H1 (cell line): ENCODE results near the gene HABP4. TPM values are rescaled to one million over a fixed set of nuclear protein-coding genes. Genes with fewer than 3 reads are reported as not detected.

Source experiments
- CTCF ChIA-PET: fragments of 300-600 bp; sonication (Branson Sonifier 250); formaldehyde crosslinking; loops from one replicate; lab custom pipeline; 2021; ENCODE audit not compliant: partially characterized antibody; lab: Charles Lee
- POLR2A ChIA-PET: fragments of 300-600 bp; sonication (Branson Sonifier 250); formaldehyde crosslinking; loops from one replicate; lab custom pipeline; 2021; ENCODE audit warnings: inconsistent platforms; ENCODE audit not compliant: partially characterized antibody; lab: Charles Lee
- DNase-seq, 2 experiments: peaks; one replicate each; pipeline versions ENCODE4 v3.0.0 to v3.0.0-alpha.2; 2010 to 2022; ENCODE audit warnings: low spot score in 2 of 2, low read depth in 1 of 2, mixed read lengths in 1 of 2
- FAIRE-seq: peaks from 2 replicates; lab custom pipeline; 2011; peaks lifted over from hg19 to GRCh38; lab: Jason Lieb, UNC
- H2AFZ ChIP-seq: 2 replicates; pipeline ENCODE4 v1.8.1; 2012; ENCODE audit warnings: low read length, inconsistent platforms
- H2AK5ac ChIP-seq: 2 replicates; pipeline ENCODE4 v1.6.1; 2013; ENCODE audit warnings: low read depth, low read length
- H2BK120ac ChIP-seq: replicated peaks from 2 replicates; pipeline ENCODE3; 2013; ENCODE audit warnings: low read depth, low read length, inconsistent platforms
- H2BK12ac ChIP-seq: 2 replicates; pipeline ENCODE4 v1.6.1; 2013; ENCODE audit warnings: low read depth, low read length
- H2BK15ac ChIP-seq: 2 replicates; pipeline ENCODE4 v1.6.1; 2013; ENCODE audit warnings: low read length
- H2BK20ac ChIP-seq: 2 replicates; pipeline ENCODE4 v1.6.1; 2013; ENCODE audit warnings: low read length
- H2BK5ac ChIP-seq: 2 replicates; pipeline ENCODE4 v1.6.1; 2013; ENCODE audit warnings: low read depth, low read length
- H3K14ac ChIP-seq: 2 replicates; pipeline ENCODE4 v1.6.1; 2013; ENCODE audit warnings: inconsistent platforms; ENCODE audit not compliant: insufficient read length
- H3K18ac ChIP-seq: 2 replicates; pipeline ENCODE4 v1.6.1; 2013; ENCODE audit warnings: low read length; ENCODE audit errors: extremely low read depth
- H3K23ac ChIP-seq: 2 replicates; pipeline ENCODE4 v1.6.1; 2013; ENCODE audit warnings: inconsistent platforms; ENCODE audit not compliant: insufficient read length
- H3K23me2 ChIP-seq: 2 replicates; pipeline ENCODE4 v1.6.1; 2013; ENCODE audit warnings: low read depth, low read length
- H3K27ac ChIP-seq: 2 replicates; pipeline ENCODE4 v1.6.1; 2011; ENCODE audit warnings: low read depth, low read length, inconsistent platforms
- H3K27me3 ChIP-seq, 4 experiments: replicated peaks in 1 of 4; 1 replicate in 1 of 4; 2 replicates in 3 of 4; pipeline versions ENCODE4 v1.6.1 to v1.8.1; 2011 to 2013; ENCODE audit warnings: low read length in 3 of 4, mild to moderate bottlenecking in 3 of 4, inconsistent platforms in 2 of 4, mixed read lengths in 2 of 4, moderate library complexity in 1 of 4; ENCODE audit not compliant: control insufficient read depth in 3 of 4, insufficient read depth in 3 of 4; ENCODE audit errors: extremely low read depth in 1 of 4
- H3K36me3 ChIP-seq, 4 experiments: 2 replicates each; pipeline versions ENCODE4 v1.6.1 to v1.8.1; 2011 to 2013; ENCODE audit warnings: mild to moderate bottlenecking in 4 of 4, low read length in 3 of 4, moderate library complexity in 2 of 4, control low read depth in 1 of 4, inconsistent platforms in 1 of 4; ENCODE audit not compliant: insufficient read depth in 4 of 4, control insufficient read depth in 2 of 4
- H3K4ac ChIP-seq: replicated peaks from 2 replicates; pipeline ENCODE3; 2013; ENCODE audit warnings: low read length, low read depth, mixed read lengths, inconsistent platforms; ENCODE audit not compliant: insufficient read length
- H3K4me1 ChIP-seq, 4 experiments: replicated peaks in 1 of 4; 1 replicate in 1 of 4; 2 replicates in 3 of 4; pipeline versions ENCODE4 v1.6.1 to v1.8.1; 2011 to 2013; ENCODE audit warnings: low read length in 3 of 4, inconsistent platforms in 2 of 4, mixed read lengths in 1 of 4; ENCODE audit not compliant: insufficient read depth in 4 of 4, control insufficient read depth in 3 of 4
- H3K4me2 ChIP-seq, 2 experiments: 2 replicates each; pipeline versions ENCODE4 v1.6.1 to v1.8.1; 2011 to 2013; ENCODE audit warnings: low read depth in 2 of 2, low read length in 2 of 2, control low read depth in 1 of 2, inconsistent platforms in 1 of 2, mild to moderate bottlenecking in 1 of 2; ENCODE audit not compliant: insufficient read depth in 1 of 2
- H3K4me3 ChIP-seq, 4 experiments: fragments of 200-600, 300-600 bp in 1 of 4; sonication (generic), shearing (Covaris generic), sonication (Bioruptor Twin) in 1 of 4; 2 replicates each; pipeline versions ENCODE4 v1.5.1 to v1.8.1; 2011 to 2016; ENCODE audit warnings: low read length in 4 of 4, low read depth in 3 of 4, control low read depth in 2 of 4, inconsistent platforms in 2 of 4, mild to moderate bottlenecking in 2 of 4, mixed read lengths in 1 of 4, moderate library complexity in 1 of 4; ENCODE audit not compliant: insufficient read depth in 2 of 4; ENCODE audit errors: extremely low read depth in 1 of 4
- H3K56ac ChIP-seq: replicated peaks from 2 replicates; pipeline ENCODE3; 2013; ENCODE audit warnings: low read depth, mild to moderate bottlenecking, mixed read lengths, low read length, inconsistent platforms; ENCODE audit not compliant: insufficient read length
- H3K79me1 ChIP-seq: 2 replicates; pipeline ENCODE4 v1.6.1; 2013; ENCODE audit warnings: low read depth, low read length, control low read depth
- H3K79me2 ChIP-seq, 2 experiments: 2 replicates each; pipeline versions ENCODE4 v1.6.1 to v1.8.1; 2012 to 2013; ENCODE audit warnings: low read length in 2 of 2, mild to moderate bottlenecking in 2 of 2, inconsistent platforms in 1 of 2; ENCODE audit not compliant: insufficient read depth in 2 of 2, control insufficient read depth in 1 of 2
- H3K9ac ChIP-seq, 4 experiments: replicated peaks in 1 of 4; 1 replicate in 1 of 4; 2 replicates in 3 of 4; pipeline versions ENCODE4 v1.6.1 to v1.8.1; 2011 to 2013; ENCODE audit warnings: low read depth in 3 of 4, low read length in 3 of 4, control low read depth in 2 of 4, mild to moderate bottlenecking in 2 of 4, moderate library complexity in 2 of 4, inconsistent platforms in 1 of 4; ENCODE audit errors: extremely low read depth in 1 of 4
- H3K9me3 ChIP-seq, 2 experiments: 2 replicates each; pipeline versions ENCODE4 v1.6.1 to v1.8.1; 2012 to 2013; ENCODE audit warnings: mild to moderate bottlenecking in 2 of 2, moderate library complexity in 2 of 2, control low read depth in 1 of 2, inconsistent platforms in 1 of 2, low read depth in 1 of 2, low read length in 1 of 2, mixed read lengths in 1 of 2; ENCODE audit not compliant: insufficient read depth in 2 of 2
- H4K20me1 ChIP-seq, 2 experiments: replicated peaks in 1 of 2; 2 replicates each; pipeline versions ENCODE3 to v1.8.1; 2011 to 2013; ENCODE audit warnings: inconsistent platforms in 2 of 2, low read length in 2 of 2, mild to moderate bottlenecking in 1 of 2; ENCODE audit not compliant: insufficient read depth in 2 of 2, control insufficient read depth in 1 of 2
- H4K5ac ChIP-seq: 2 replicates; pipeline ENCODE4 v1.6.1; 2013; ENCODE audit warnings: low read length, low read depth, mixed read lengths, inconsistent platforms; ENCODE audit not compliant: insufficient read length
- H4K8ac ChIP-seq: 2 replicates; pipeline ENCODE4 v1.8.0; 2013; ENCODE audit warnings: mild to moderate bottlenecking, moderate library complexity, low read length, inconsistent platforms; ENCODE audit not compliant: insufficient read depth; ENCODE audit errors: extremely low read depth
- H4K91ac ChIP-seq: replicated peaks from 2 replicates; pipeline ENCODE3; 2013; ENCODE audit warnings: low read length, mixed read lengths, inconsistent platforms; ENCODE audit not compliant: insufficient read length
- CBX5 ChIP-seq: fragments of 300-800, 300-1000 bp; sonication (generic); IDR thresholded peaks from 2 replicates; pipeline ENCODE4 v1.7.1; 2016; ENCODE audit warnings: antibody characterized with exemption, low read length, low read depth
- CTCF ChIP-seq, 3 experiments: IDR thresholded peaks; 1 replicate in 2 of 3; 2 replicates in 1 of 3; pipeline versions ENCODE4 v1.5.1 to v1.6.1; 2011; ENCODE audit warnings: low read length in 3 of 3, mild to moderate bottlenecking in 3 of 3, inconsistent platforms in 2 of 3, low read depth in 1 of 3, moderate library complexity in 1 of 3; ENCODE audit not compliant: insufficient read depth in 1 of 3; ENCODE audit errors: control extremely low read depth in 1 of 3
- EZH2 ChIP-seq: fragments of 200-600 bp; sonication (generic); IDR thresholded peaks from 2 replicates; pipeline ENCODE4 v1.7.1; 2012; ENCODE audit warnings: low read depth, mild to moderate bottlenecking, moderate library complexity, low read length, inconsistent platforms; ENCODE audit not compliant: severe bottlenecking
- FOSL1 ChIP-seq: IDR thresholded peaks from 2 replicates; pipeline ENCODE4 v1.6.1; 2011; ENCODE audit warnings: mild to moderate bottlenecking, low read depth, low read length, moderate library complexity; ENCODE audit not compliant: insufficient read depth
- JUND ChIP-seq: IDR thresholded peaks from 2 replicates; pipeline ENCODE4 v1.6.1; 2011; ENCODE audit warnings: mild to moderate bottlenecking, improper control_type of control experiment, low read length
- POLR2A ChIP-seq, 2 experiments: IDR thresholded peaks; 1 replicate in 1 of 2; 2 replicates in 1 of 2; pipeline ENCODE4 v1.6.1; 2011; ENCODE audit warnings: low read depth in 2 of 2, low read length in 2 of 2, mild to moderate bottlenecking in 2 of 2; ENCODE audit errors: control extremely low read depth in 1 of 2
- RBBP5 ChIP-seq: IDR thresholded peaks from 2 replicates; pipeline ENCODE4 v1.7.1; 2012; ENCODE audit warnings: low read depth, mild to moderate bottlenecking, inconsistent platforms, low read length, moderate library complexity, borderline replicate concordance
- RNF2 ChIP-seq: fragments of 200-900, 300-1000 bp; sonication (generic); IDR thresholded peaks from 2 replicates; pipeline ENCODE4 v1.7.1; 2016; ENCODE audit warnings: borderline replicate concordance, low read depth, mild to moderate bottlenecking, antibody characterized with exemption, low read length; ENCODE audit not compliant: poor library complexity, severe bottlenecking; ENCODE audit errors: missing control alignments
- SP1 ChIP-seq: IDR thresholded peaks from 2 replicates; pipeline ENCODE4 v1.6.1; 2011; ENCODE audit warnings: low read depth, low read length
- WGBS, 2 experiments: shearing (Covaris generic) in 1 of 2; methylation state at CpG; one replicate each; pipeline versions ENCODE4 v1.1.6 to v1.1.7; 2013 to 2015; ENCODE audit warnings: low lambda C conversion rate in 2 of 2, mixed read lengths in 2 of 2, inconsistent platforms in 1 of 2, low coverage in 1 of 2, missing lambda C conversion rate in 1 of 2; ENCODE audit not compliant: insufficient replicate concordance in 2 of 2, insufficient coverage in 1 of 2, insufficient read length in 1 of 2; ENCODE audit errors: extremely low coverage in 1 of 2, missing lambda C conversion rate in 1 of 2; 5-methylcytosine and 5-hydroxymethylcytosine counted together
- polyA plus RNA-seq, 7 experiments: library from polyadenylated mRNA; depleted of rRNA in 3 of 7; stranded (reverse) in 5 of 7; unstranded in 2 of 7; fragments of >200 nt in 5 of 7; fragments of 200-250 nt in 2 of 7; gene quantifications; 1 replicate in 5 of 7; 2 replicates in 1 of 7; 4 replicates in 1 of 7; pipeline versions ENCODE4 v1.2.1 to v1.2.3, GENCODE V29; 2011 to 2013; ENCODE audit warnings: missing spikeins in 2 of 7, mixed read lengths in 2 of 7
- total RNA-seq: library from RNA; stranded (reverse); fragmentation: NEBNext Ultra II Directional; extraction: Animal tissue kit (Norgen Biotek cat#: 25700); gene quantifications from 2 replicates; pipeline ENCODE4 v1.2.1, GENCODE V29; 2021

HABP4 gene
- total and polyA plus RNA-seq, 2 of the 8 experiments (the other 6 are each of a cell fraction or from before 2014, with no cell fraction given) = 3.3 to 11.2 TPM

- no peak overlapping the region for H2BK20ac ChIP-seq
- CTCF ChIA-PET = interaction anchor here (0.7 to 1.2 kb wide), 2 partner anchors 9 to 16 kb away, joined by 3 to 4 read pairs; no protein-coding TSS in a partner anchor
- H3K79me2 ChIP-seq = no peaks in the 10 kb centered on the region
- H4K91ac ChIP-seq = no peak overlapping the region
- no peak overlapping the region for H2AFZ ChIP-seq
- no peak overlapping the region for H3K4ac ChIP-seq
- no peak for FAIRE-seq
- no peaks in the 10 kb centered on the region for H3K9me3 ChIP-seq
- H3K27ac ChIP-seq = no peak overlapping the region
- H3K14ac ChIP-seq = no peak overlapping the region
- H2BK5ac ChIP-seq = no peak overlapping the region
- H2BK120ac ChIP-seq = no peak overlapping the region
- no peak for DNase-seq
- POLR2A ChIA-PET = no interaction called here
- H2BK12ac ChIP-seq = no peak overlapping the region; the same call in 1 of the 2 replicates
- H3K56ac ChIP-seq = no peak overlapping the region
- no peak overlapping the region for H4K8ac ChIP-seq
- H4K5ac ChIP-seq = no peak overlapping the region
- TF ChIP-seq POLR2A (IDR thresholded peaks at IDR 0.05; ENCODE audit: control extremely low read depth in 1 of 2, low read depth in 2 of 2, low read length in 2 of 2) = no peak
- TF ChIP-seq RNF2 = no peak
- TF ChIP-seq CBX5 = no peak
- no peak for TF ChIP-seq EZH2
- no peak for TF ChIP-seq CTCF (IDR thresholded peaks at IDR 0.05; ENCODE audit: control extremely low read depth in 1 of 3, insufficient read depth in 1 of 3, low read depth in 1 of 3, low read length in 3 of 3)
- TF ChIP-seq SP1 = no peak
- TF ChIP-seq JUND = no peak
- no peak for TF ChIP-seq FOSL1
- TF ChIP-seq RBBP5 = no peak
- TF ChIP-seq, all 59 proteins: peak for 0
- H3K27me3 ChIP-seq = no peaks in the 10 kb centered on the region
- WGBS, 2 experiments = 91% methylated on average over 15 of the region's 15 CpGs; no CpG with 5 or more reads in 1 of the 2 experiments
- no peak overlapping the region for H3K4me3 ChIP-seq
- no peaks in the 10 kb centered on the region for H3K36me3 ChIP-seq
- no peaks in the 10 kb centered on the region for H3K23me2 ChIP-seq
- no peak overlapping the region for H2AK5ac ChIP-seq
- H2BK15ac ChIP-seq = no peak overlapping the region
- peaks cover 0 to 10% (median 1%) of the 10 kb centered on the region in 4 experiments; a peak in 4 of 7 replicates for H3K4me1 ChIP-seq
- H3K23ac ChIP-seq = no peak overlapping the region
- H3K18ac ChIP-seq = no peak overlapping the region
- no peaks in the 10 kb centered on the region for H4K20me1 ChIP-seq
- H3K4me2 ChIP-seq = no peak overlapping the region
- no peak overlapping the region for H3K9ac ChIP-seq
- H3K79me1 ChIP-seq = no peaks in the 10 kb centered on the region; the same call in 1 of the 2 replicates
Observed at GRCh38 chr9:96501633-96502538, 51.9 kb downstream of the HABP4 start.
